HepG2 (cell line): ENCODE measurements around the gene SOCS1. TPM values are rescaled to one million over a fixed set of nuclear protein-coding genes. Genes with fewer than 3 reads are reported as not detected.

Source experiments
- ATAC-seq: fragments of 200-7000 bp; cut with Tn5 transposase; 3 replicates; pipeline ENCODE4 v1.9.1; 2020; ENCODE audit warnings: mild to moderate bottlenecking, moderate library complexity
- BruUV-seq: library from RNA; stranded (reverse); fragments of 400-500 nt; replicated peaks from 2 replicates; lab custom pipeline; 2021; lab: Mats Ljungman, UMichigan
- CTCF ChIA-PET: fragments of 300-600 bp; formaldehyde crosslinking; extraction: SDS; loops from one replicate; lab custom pipeline; 2021; ENCODE audit warnings: low total read pairs, inconsistent platforms, low intra/inter-chr PET ratio; lab: Yijun Ruan, JAX
- POLR2A ChIA-PET: fragments of 350-600 bp; sonication (Branson Sonifier 250); formaldehyde crosslinking; loops from one replicate; lab custom pipeline; 2020; ENCODE audit warnings: antibody characterized with exemption, inconsistent platforms; lab: Yijun Ruan, JAX
- DNase-seq: peaks from one replicate; pipeline ENCODE4 v3.0.0-alpha.2; 2015; ENCODE audit warnings: low spot score
- FAIRE-seq: peaks from 3 replicates; lab custom pipeline; 2011; peaks lifted over from hg19 to GRCh38; lab: Jason Lieb, UNC
- H2AFZ ChIP-seq: one replicate; pipeline ENCODE4 v1.6.1; 2011; ENCODE audit warnings: low read length, inconsistent platforms
- H3K27ac ChIP-seq: fragments of 300-600 bp; 3 replicates; pipeline ENCODE4 v1.8.0; 2011; ENCODE audit warnings: mixed run types, mild to moderate bottlenecking, mixed read lengths, low read length, inconsistent platforms; ENCODE audit not compliant: insufficient read depth; ENCODE audit errors: extremely low read length
- H3K27me3 ChIP-seq, 2 experiments: fragments of 200-600 bp in 1 of 2; 2 replicates in 1 of 2; 3 replicates in 1 of 2; pipeline versions ENCODE4 v1.6.0 to v1.8.0; 2011; ENCODE audit warnings: low read length in 2 of 2, mild to moderate bottlenecking in 2 of 2, moderate library complexity in 2 of 2, inconsistent platforms in 1 of 2; ENCODE audit not compliant: insufficient read depth in 2 of 2, control insufficient read depth in 1 of 2
- H3K36me3 ChIP-seq, 2 experiments: fragments of 200-600 bp in 1 of 2; replicated peaks in 1 of 2; 2 replicates in 1 of 2; 3 replicates in 1 of 2; pipeline versions ENCODE4 v1.5.1 to v1.8.0; 2011; ENCODE audit warnings: low read length in 2 of 2, inconsistent platforms in 1 of 2; ENCODE audit not compliant: insufficient read depth in 2 of 2, control insufficient read depth in 1 of 2
- H3K4me1 ChIP-seq: 2 replicates; pipeline ENCODE4 v1.5.1; 2012; ENCODE audit warnings: low read length, inconsistent platforms; ENCODE audit not compliant: insufficient read depth
- H3K4me2 ChIP-seq: 2 replicates; pipeline ENCODE4 v1.6.0; 2011; ENCODE audit warnings: low read depth, low read length, inconsistent platforms
- H3K4me3 ChIP-seq, 3 experiments: fragments of 200-600 bp in 1 of 3; sonication (generic), shearing (Covaris generic) in 1 of 3; replicated peaks in 1 of 3; 2 replicates each; pipeline ENCODE4 v1.5.1; 2011 to 2016; ENCODE audit warnings: low read length in 3 of 3, inconsistent platforms in 2 of 3, low read depth in 2 of 3, mild to moderate bottlenecking in 2 of 3, control low read depth in 1 of 3, mixed read lengths in 1 of 3; ENCODE audit not compliant: insufficient read depth in 1 of 3
- H3K79me2 ChIP-seq: one replicate; pipeline ENCODE4 v1.6.1; 2011; ENCODE audit warnings: low read length, inconsistent platforms; ENCODE audit not compliant: insufficient read depth
- H3K9ac ChIP-seq: 2 replicates; pipeline ENCODE4 v1.6.0; 2011; ENCODE audit warnings: mild to moderate bottlenecking, low read depth, low read length, inconsistent platforms; ENCODE audit not compliant: insufficient read depth
- H3K9me3 ChIP-seq: 2 replicates; pipeline ENCODE4 v1.5.1; 2012; ENCODE audit warnings: mild to moderate bottlenecking, low read length
- H4K20me1 ChIP-seq: 2 replicates; pipeline ENCODE4 v1.6.0; 2011; ENCODE audit warnings: inconsistent platforms, mild to moderate bottlenecking, low read length, moderate library complexity; ENCODE audit not compliant: insufficient read depth
- CAMTA2 ChIP-seq: sonication (generic); formaldehyde crosslinking; IDR thresholded peaks from 2 replicates; pipeline ENCODE4 v1.4.0; 2020; ENCODE audit warnings: mild to moderate bottlenecking, missing genetic modification reagents, borderline replicate concordance
- GABPB1 ChIP-seq: IDR thresholded peaks from 2 replicates; pipeline ENCODE4 v1.6.1; 2016; ENCODE audit warnings: mild to moderate bottlenecking, missing genetic modification reagents, moderate library complexity, missing compliant biosample characterization
- PCBP1 ChIP-seq: fragments of 200-400 bp; formaldehyde crosslinking; IDR thresholded peaks from 2 replicates; pipeline ENCODE4 v1.6.1; 2017; ENCODE audit warnings: mild to moderate bottlenecking, low read depth, low read length, borderline replicate concordance
- SNAI1 ChIP-seq: sonication (generic); formaldehyde crosslinking; IDR thresholded peaks from 2 replicates; pipeline ENCODE4 v1.5.0; 2020; ENCODE audit warnings: mild to moderate bottlenecking, missing genetic modification reagents, borderline replicate concordance
- ZBTB7A ChIP-seq: sonication (generic); formaldehyde crosslinking; IDR thresholded peaks from 2 replicates; pipeline ENCODE4 v1.8.0; 2022; ENCODE audit warnings: mild to moderate bottlenecking, missing genetic modification reagents
- ZFP82 ChIP-seq: sonication (generic); formaldehyde crosslinking; IDR thresholded peaks from 2 replicates; pipeline ENCODE4 v1.5.1; 2020; ENCODE audit warnings: mild to moderate bottlenecking, missing genetic modification reagents, borderline replicate concordance
- ZFY ChIP-seq: sonication (generic); formaldehyde crosslinking; IDR thresholded peaks from 2 replicates; pipeline ENCODE4 v1.4.0; 2020; ENCODE audit warnings: missing genetic modification reagents
- ZNF839 ChIP-seq: sonication (generic); formaldehyde crosslinking; IDR thresholded peaks from 2 replicates; pipeline ENCODE4 v1.4.0; 2020; ENCODE audit warnings: missing genetic modification reagents, mild to moderate bottlenecking, borderline replicate concordance
- ZNF891 ChIP-seq: sonication (generic); formaldehyde crosslinking; IDR thresholded peaks from 2 replicates; pipeline ENCODE4 v1.5.0; 2020; ENCODE audit warnings: mild to moderate bottlenecking, missing genetic modification reagents
- WGBS: methylation state at CpG from one replicate; pipeline ENCODE4 v1.1.6; 2017; ENCODE audit warnings: low lambda C conversion rate; 5-methylcytosine and 5-hydroxymethylcytosine counted together
- in situ Hi-C: cut with HindIII; loops from 2 replicates; pipeline ENCODE4 v1.10.0; 2017; ENCODE audit warnings: low pct_unique_long_range_greater_than_20kb; ENCODE audit not compliant: extremely low pct_ligation_motif_present
- intact Hi-C: fragments of 100-400 bp; cut with micrococcal nuclease; formaldehyde crosslinking; loops from one replicate; pipeline ENCODE4 v1.10.0; 2022; ENCODE audit not compliant: unreplicated experiment
- polyA plus RNA-seq, 8 experiments: library from polyadenylated mRNA; depleted of rRNA in 3 of 8; stranded (reverse) in 7 of 8; unstranded in 1 of 8; fragments of >200 nt; fragmentation: Illumina TruSeq in 4 of 8; extraction: Trizol in 4 of 8; gene quantifications; 2 replicates each; pipeline versions ENCODE4 v1.2.1 to v1.2.3, GENCODE V29; 2011 to 2016; ENCODE audit warnings: low read depth in 4 of 8, missing spikeins in 1 of 8, mixed read lengths in 1 of 8; ENCODE audit not compliant: insufficient read depth in 1 of 8
- total RNA-seq, 5 experiments: library from RNA; depleted of rRNA; stranded (reverse); fragments of >200 nt; fragmentation: Illumina TruSeq; extraction: Trizol; gene quantifications; 2 replicates each; pipeline ENCODE4 v1.2.3, GENCODE V29; 2016; ENCODE audit warnings: low read depth in 1 of 5
- TF ChIP-seq, protein P1 (sequence below): sonication (generic); formaldehyde crosslinking; IDR thresholded peaks from 2 replicates; pipeline ENCODE4 v1.8.0; 2022; ENCODE audit warnings: low read depth, missing genetic modification reagents
- TF ChIP-seq, protein P2 (sequence below): sonication (generic); formaldehyde crosslinking; IDR thresholded peaks from 2 replicates; pipeline ENCODE4 v1.8.0; 2022; ENCODE audit warnings: mild to moderate bottlenecking, missing genetic modification reagents, moderate library complexity
- TF ChIP-seq, protein P3 (sequence below): sonication (generic); formaldehyde crosslinking; IDR thresholded peaks from 2 replicates; pipeline ENCODE4 v1.8.0; 2022; ENCODE audit warnings: mild to moderate bottlenecking, missing genetic modification reagents, moderate library complexity
- TF ChIP-seq, protein P4 (sequence below): sonication (generic); formaldehyde crosslinking; IDR thresholded peaks from 2 replicates; pipeline ENCODE4 v1.4.0; 2020; ENCODE audit warnings: mild to moderate bottlenecking, missing genetic modification reagents

The SOCS1 gene
- total and polyA plus RNA-seq, 2 of the 13 experiments (the other 11 are each of a cell fraction or from before 2014, with no cell fraction given), result 5.3 to 6.3 TPM

DNA sequence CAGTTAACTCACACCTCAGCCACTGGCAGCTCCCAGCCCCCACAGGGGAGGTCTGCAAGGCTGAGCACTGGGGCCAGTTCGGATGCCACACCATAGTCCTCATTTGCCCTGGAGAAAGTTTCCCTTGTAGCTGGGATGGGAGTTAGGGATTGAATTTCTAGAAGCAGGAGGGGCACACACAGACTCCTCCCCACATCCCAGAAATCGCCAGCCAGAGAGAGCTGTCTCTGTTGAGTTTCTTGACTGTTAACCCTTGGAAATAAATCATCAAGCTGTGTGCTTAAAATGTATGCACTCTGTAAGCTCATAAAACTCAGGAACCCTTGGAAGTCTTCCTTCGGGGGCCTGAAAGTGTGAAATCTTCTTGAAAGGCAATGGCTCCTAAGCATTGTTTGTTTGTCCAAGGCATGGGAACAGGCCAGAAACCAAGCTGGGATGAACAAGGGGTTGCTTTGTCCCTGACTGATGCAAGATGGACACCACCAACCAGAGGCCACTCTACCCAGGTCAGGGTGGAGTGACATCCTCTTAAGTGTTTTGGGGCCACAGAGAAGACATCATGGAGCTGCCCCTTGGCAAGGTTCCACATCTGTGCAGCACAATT lies 17.8 kb upstream of the SOCS1 start (continued):
- TF ChIP-seq, protein P1, sequence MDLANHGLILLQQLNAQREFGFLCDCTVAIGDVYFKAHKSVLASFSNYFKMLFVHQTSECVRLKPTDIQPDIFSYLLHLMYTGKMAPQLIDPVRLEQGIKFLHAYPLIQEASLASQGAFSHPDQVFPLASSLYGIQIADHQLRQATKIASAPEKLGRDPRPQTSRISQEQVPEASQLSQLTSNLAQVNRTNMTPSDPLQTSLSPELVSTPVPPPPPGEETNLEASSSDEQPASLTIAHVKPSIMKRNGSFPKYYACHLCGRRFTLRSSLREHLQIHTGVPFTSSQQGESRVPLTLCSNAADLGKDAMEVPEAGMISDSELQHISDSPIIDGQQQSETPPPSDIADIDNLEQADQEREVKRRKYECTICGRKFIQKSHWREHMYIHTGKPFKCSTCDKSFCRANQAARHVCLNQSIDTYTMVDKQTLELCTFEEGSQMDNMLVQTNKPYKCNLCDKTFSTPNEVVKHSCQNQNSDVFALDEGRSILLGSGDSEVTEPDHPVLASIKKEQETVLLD, result no peak
- TF ChIP-seq SNAI1 (CRISPR knock-in tag), result no peak
- TF ChIP-seq, protein P2, sequence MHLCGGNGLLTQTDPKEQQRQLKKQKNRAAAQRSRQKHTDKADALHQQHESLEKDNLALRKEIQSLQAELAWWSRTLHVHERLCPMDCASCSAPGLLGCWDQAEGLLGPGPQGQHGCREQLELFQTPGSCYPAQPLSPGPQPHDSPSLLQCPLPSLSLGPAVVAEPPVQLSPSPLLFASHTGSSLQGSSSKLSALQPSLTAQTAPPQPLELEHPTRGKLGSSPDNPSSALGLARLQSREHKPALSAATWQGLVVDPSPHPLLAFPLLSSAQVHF (CRISPR knock-in tag), result no peak

DNA sequence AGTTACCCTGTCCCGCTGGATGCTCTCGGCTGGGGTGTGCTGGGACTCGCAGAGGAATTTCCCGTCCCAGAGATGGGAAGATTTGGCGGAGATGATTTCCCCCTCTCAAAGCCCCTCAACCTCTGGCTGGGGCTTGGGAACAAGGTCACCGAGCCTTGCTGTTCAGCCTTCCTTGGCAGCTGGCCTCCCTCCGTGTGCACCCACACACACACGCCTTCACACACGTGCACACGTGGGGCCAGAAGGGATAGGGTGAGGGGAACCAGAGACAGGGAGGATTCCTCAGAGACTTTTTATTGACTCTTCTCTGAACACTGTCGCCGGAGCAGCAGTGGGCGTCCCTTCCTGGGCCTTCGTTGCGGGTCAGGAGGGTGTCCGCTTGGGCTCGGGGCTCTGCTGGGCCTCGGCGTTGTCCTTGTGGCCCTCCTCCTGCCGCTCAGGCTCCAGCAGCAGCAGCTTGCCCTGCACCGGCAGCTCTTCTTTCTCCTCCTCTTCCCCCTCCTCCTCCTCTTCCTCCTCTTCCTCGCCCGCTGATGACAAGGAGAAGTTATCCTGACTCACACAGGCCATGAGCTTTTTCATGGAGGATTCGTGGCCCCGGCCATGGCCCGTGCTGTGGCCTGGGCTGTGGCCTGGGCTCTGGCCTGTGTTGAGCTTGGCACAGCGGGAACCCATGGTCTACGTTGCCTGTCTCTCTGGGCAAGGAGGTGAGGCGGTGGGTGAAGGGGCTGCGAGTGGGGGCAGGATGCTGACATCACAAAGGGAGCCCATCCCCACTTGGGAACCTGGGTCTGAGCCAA lies 17.1 kb upstream of the SOCS1 start, which contains the start of gene PRM3:
PRM3 (minus strand) TSS at position 709 of the 800 bp plus-strand sequence; CDS start at position 675, 34 bp downstream.
- ATAC-seq (peak; percentile 21), FAIRE-seq (no peak), DNase-seq (no peak)
- no peaks in the 10 kb centered on the region for H4K20me1 ChIP-seq
- H3K79me2 ChIP-seq, result no peaks in the 10 kb centered on the region
- peak within 1 kb of the TSS; percentile 73 for H2AFZ ChIP-seq
- intact Hi-C loops, result no loop called here
- peak within 1 kb of the TSS; percentile 81 for H3K27ac ChIP-seq
- no peaks in the 10 kb centered on the region for H3K36me3 ChIP-seq
- peak within 1 kb of the TSS; percentile 50 for H3K9ac ChIP-seq
- H3K4me1 ChIP-seq, result peaks cover 91% of the 10 kb centered on the region
- H3K4me3 ChIP-seq, result no peak within 1 kb of the TSS
- 93% methylated on average over 30 of the region's 30 CpGs for WGBS
- BruUV-seq, result no TSS peak
- no peaks in the 10 kb centered on the region for H3K9me3 ChIP-seq
- no peaks in the 10 kb centered on the region for H3K27me3 ChIP-seq
- CTCF ChIA-PET, result no interaction called here
- POLR2A ChIA-PET, result interaction anchor here (0.9 to 14.0 kb wide), 10 partner anchors 11 to 98 kb away, joined by 3 to 351 read pairs (median 12); partner anchors contain the start of gene SOCS1
- peak within 1 kb of the TSS; percentile 38 for H3K4me2 ChIP-seq
- in situ Hi-C loops, result no loop called here
- TF ChIP-seq ZNF839, result peak; percentile 79; the same call in 1 of the 2 replicates
- TF ChIP-seq ZBTB7A (CRISPR knock-in tag), result peak; percentile 68; the same call in 1 of the 2 replicates
- TF ChIP-seq ZFY (CRISPR knock-in tag), result 0 out of 2 replicates have a peak, but pooled peaks have one; percentile 7
- TF ChIP-seq PCBP1, result 0 out of 2 replicates have a peak, but pooled peaks have one; percentile 28
- TF ChIP-seq ZNF891, result peak; percentile 75
- TF ChIP-seq, protein P3, sequence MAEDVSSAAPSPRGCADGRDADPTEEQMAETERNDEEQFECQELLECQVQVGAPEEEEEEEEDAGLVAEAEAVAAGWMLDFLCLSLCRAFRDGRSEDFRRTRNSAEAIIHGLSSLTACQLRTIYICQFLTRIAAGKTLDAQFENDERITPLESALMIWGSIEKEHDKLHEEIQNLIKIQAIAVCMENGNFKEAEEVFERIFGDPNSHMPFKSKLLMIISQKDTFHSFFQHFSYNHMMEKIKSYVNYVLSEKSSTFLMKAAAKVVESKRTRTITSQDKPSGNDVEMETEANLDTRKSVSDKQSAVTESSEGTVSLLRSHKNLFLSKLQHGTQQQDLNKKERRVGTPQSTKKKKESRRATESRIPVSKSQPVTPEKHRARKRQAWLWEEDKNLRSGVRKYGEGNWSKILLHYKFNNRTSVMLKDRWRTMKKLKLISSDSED (CRISPR knock-in tag), result no peak
- TF ChIP-seq, protein P4, sequence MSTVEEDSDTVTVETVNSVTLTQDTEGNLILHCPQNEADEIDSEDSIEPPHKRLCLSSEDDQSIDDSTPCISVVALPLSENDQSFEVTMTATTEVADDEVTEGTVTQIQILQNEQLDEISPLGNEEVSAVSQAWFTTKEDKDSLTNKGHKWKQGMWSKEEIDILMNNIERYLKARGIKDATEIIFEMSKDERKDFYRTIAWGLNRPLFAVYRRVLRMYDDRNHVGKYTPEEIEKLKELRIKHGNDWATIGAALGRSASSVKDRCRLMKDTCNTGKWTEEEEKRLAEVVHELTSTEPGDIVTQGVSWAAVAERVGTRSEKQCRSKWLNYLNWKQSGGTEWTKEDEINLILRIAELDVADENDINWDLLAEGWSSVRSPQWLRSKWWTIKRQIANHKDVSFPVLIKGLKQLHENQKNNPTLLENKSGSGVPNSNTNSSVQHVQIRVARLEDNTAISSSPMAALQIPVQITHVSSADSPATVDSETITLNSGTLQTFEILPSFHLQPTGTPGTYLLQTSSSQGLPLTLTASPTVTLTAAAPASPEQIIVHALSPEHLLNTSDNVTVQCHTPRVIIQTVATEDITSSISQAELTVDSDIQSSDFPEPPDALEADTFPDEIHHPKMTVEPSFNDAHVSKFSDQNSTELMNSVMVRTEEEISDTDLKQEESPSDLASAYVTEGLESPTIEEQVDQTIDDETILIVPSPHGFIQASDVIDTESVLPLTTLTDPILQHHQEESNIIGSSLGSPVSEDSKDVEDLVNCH, result 0 out of 2 replicates have a peak, but pooled peaks have one; percentile 3
- TF ChIP-seq CAMTA2 (CRISPR knock-in tag), result 0 out of 2 replicates have a peak, but pooled peaks have one; percentile 26
- no peak for TF ChIP-seq ZFP82 (CRISPR knock-in tag)
- TF ChIP-seq GABPB1 (CRISPR knock-in tag), result peak; percentile 27; the same call in 1 of the 2 replicates
